AG04450 (cell line): Measurements from ENCODE around the gene YWHAG. TPM values are rescaled to one million over a fixed set of nuclear protein-coding genes. Genes with fewer than 3 reads are reported as not detected.
A peak's percentile ranks its signal among the peaks of the same experiment; 100 is the strongest.

ENCODE experiments used
- CTCF ChIA-PET: fragments of 300-600, 350-600 bp; formaldehyde crosslinking; extraction: SDS; loops from one replicate; lab custom pipeline; 2022; ENCODE audit warnings: antibody characterized with exemption, inconsistent platforms; lab: Charles Lee
- POLR2A ChIA-PET: fragments of 350-600 bp; formaldehyde crosslinking; extraction: SDS; loops from one replicate; lab custom pipeline; 2021; ENCODE audit warnings: antibody characterized with exemption, inconsistent platforms; lab: Yijun Ruan, JAX
- DNase-seq: peaks from one replicate; pipeline ENCODE4 v3.0.0-alpha.2; 2011; ENCODE audit warnings: low read depth, low spot score
- H3K27ac ChIP-seq: one replicate; pipeline ENCODE4 v1.5.1; 2012; ENCODE audit warnings: low read depth, low read length, control low read depth
- H3K27me3 ChIP-seq: one replicate; pipeline ENCODE4 v1.6.0; 2012; ENCODE audit warnings: low read length; ENCODE audit not compliant: control insufficient read depth, insufficient read depth
- H3K4me3 ChIP-seq: 2 replicates; pipeline ENCODE4 v1.5.1; 2011; ENCODE audit warnings: mild to moderate bottlenecking, low read depth, low read length, control low read depth
- H3K9me3 ChIP-seq: 2 replicates; pipeline ENCODE4 v1.5.1; 2012; ENCODE audit warnings: low read length; ENCODE audit not compliant: control insufficient read depth, insufficient read depth
- CTCF ChIP-seq: IDR thresholded peaks from 2 replicates; pipeline ENCODE4 v1.5.1; 2011; ENCODE audit warnings: low read depth, low read length, control low read depth, inconsistent platforms
- polyA plus RNA-seq: library from polyadenylated mRNA; depleted of rRNA; stranded (reverse); fragments of >200 nt; gene quantifications from 2 replicates; pipeline ENCODE4 v1.2.3, GENCODE V29; 2011

YWHAG gene
- polyA plus RNA-seq, 1 experiment, result 91.6 TPM

GRCh38 chr7:76333511-76334101 lies 25.2 kb downstream of the YWHAG start:
- DNase-seq, result no peak
- Histone ChIP-seq H3K27ac (peak overlapping the region; percentile 31), H3K4me3 (no peak overlapping the region), H3K9me3 (no peaks in the 10 kb centered on the region; the same call in 1 of the 2 replicates), H3K27me3 (no peaks in the 10 kb centered on the region)
- ChIA-PET CTCF (no interaction called here), POLR2A (no interaction called here)
- TF ChIP-seq CTCF, result no peak

GRCh38 chr7:76332078-76332477 lies 26.7 kb downstream of the YWHAG start:
- POLR2A ChIA-PET, result no interaction called here
- CTCF ChIA-PET, result no interaction called here
- H3K9me3 ChIP-seq, result no peaks in the 10 kb centered on the region; the same call in 1 of the 2 replicates
- H3K4me3 ChIP-seq, result no peak overlapping the region
- no peaks in the 10 kb centered on the region for H3K27me3 ChIP-seq
- no peak for DNase-seq
- no peak for TF ChIP-seq CTCF
- H3K27ac ChIP-seq, result no peak overlapping the region

GRCh38 chr7:76330673-76331072 lies 28.1 kb downstream of the YWHAG start:
- ChIA-PET POLR2A (no interaction called here), CTCF (interaction anchor here (0.8 kb wide), 1 partner anchor 17 kb away, joined by 5 read pairs; no protein-coding TSS in a partner anchor)
- Histone ChIP-seq H3K9me3 (no peaks in the 10 kb centered on the region; the same call in 1 of the 2 replicates), H3K4me3 (no peak overlapping the region), H3K27ac (no peak overlapping the region), H3K27me3 (no peaks in the 10 kb centered on the region)
- TF ChIP-seq CTCF, result no peak
- DNase-seq, result no peak

- H3K27me3 ChIP-seq, result no peaks in the 10 kb centered on the region
- no peaks in the 10 kb centered on the region; the same call in 1 of the 2 replicates for H3K9me3 ChIP-seq
- no peak for DNase-seq
- no peak overlapping the region for H3K27ac ChIP-seq
- no peak for TF ChIP-seq CTCF
- ChIA-PET POLR2A (no interaction called here), CTCF (interaction anchor here (0.8 kb wide), 1 partner anchor 16 kb away, joined by 5 read pairs; no protein-coding TSS in a partner anchor)
- H3K4me3 ChIP-seq, result no peak overlapping the region
Measured at GRCh38 chr7:76330261-76330660, 28.5 kb downstream of the YWHAG start.

GRCh38 chr7:76329479-76329878 lies 29.3 kb downstream of the YWHAG start:
- no peaks in the 10 kb centered on the region; the same call in 1 of the 2 replicates for H3K9me3 ChIP-seq
- no peak overlapping the region for H3K4me3 ChIP-seq
- TF ChIP-seq CTCF, result no peak
- POLR2A ChIA-PET, result no interaction called here
- CTCF ChIA-PET, result interaction anchor here (0.6 kb wide), 1 partner anchor 15 kb away, joined by 3 read pairs; no protein-coding TSS in a partner anchor
- DNase-seq, result no peak
- no peaks in the 10 kb centered on the region for H3K27me3 ChIP-seq
- peak overlapping the region; percentile 21 for H3K27ac ChIP-seq
